ENCODE results near the gene KHNYN. TPM values are rescaled to one million over a fixed set of nuclear protein-coding genes. Genes with fewer than 3 reads are reported as not detected.

Gene KHNYN
- total and polyA plus RNA-seq, 2 experiments from 2014 or later = 2.7 to 28.1 TPM

GRCh38 chr14:24440606-24441399, 11.0 kb downstream of the KHNYN start:
- Histone ChIP-seq H3K27me3 (ENCODE audit: insufficient read depth) (no peaks in the 10 kb centered on the region), H3K27ac (ENCODE audit: low read depth) (no peak overlapping the region; the same call in 1 of the 2 replicates)

More at GRCh38 chr14:24440606-24441399, 11.0 kb downstream of the KHNYN start:
- peak overlapping the region; percentile 88 for H3K4me3 Mint-ChIP-seq
- no peak for DNase-seq (ENCODE audit: low spot score)
- H3K4me3 ChIP-seq = no peak overlapping the region
- H3K27me3 Mint-ChIP-seq (ENCODE audit: insufficient read depth, low read depth, poor library complexity) = peaks cover 10% of the 10 kb centered on the region
- peaks cover 13% of the 10 kb centered on the region for H3K79me2 ChIP-seq (replicated peaks; ENCODE audit: insufficient read depth)
- H4K20me1 ChIP-seq (replicated peaks; ENCODE audit: insufficient read depth) = no peaks in the 10 kb centered on the region; the same call in 1 of the 2 replicates
- H3K27ac Mint-ChIP-seq = no peak overlapping the region
- ATAC-seq = no peak
- no peak for TF ChIP-seq CREB1 (CRISPR knock-in tag; IDR thresholded peaks at IDR 0.05; ENCODE audit: low read depth)
- no peak for TF ChIP-seq ZNF114 (CRISPR knock-in tag; IDR thresholded peaks at IDR 0.05)
- no peak for TF ChIP-seq EZH2 (IDR thresholded peaks at IDR 0.05; ENCODE audit: low read depth, unreplicated experiment)
- TF ChIP-seq EZH2phosphoT487 (IDR thresholded peaks at IDR 0.05; ENCODE audit: unreplicated experiment) = no peak
- TF ChIP-seq REST (IDR thresholded peaks at IDR 0.05; ENCODE audit: unreplicated experiment) = no peak
- TF ChIP-seq JUNB (IDR thresholded peaks at IDR 0.05; ENCODE audit: unreplicated experiment) = no peak
- no peak for TF ChIP-seq STAT1 (IDR thresholded peaks at IDR 0.05; ENCODE audit: unreplicated experiment)
- TF ChIP-seq ETS1 (IDR thresholded peaks at IDR 0.05) = no peak
- TF ChIP-seq CTCF (conservative IDR thresholded peaks at IDR 0.05; ENCODE audit: low read depth in 2 of 2) = no peak
- no peak for TF ChIP-seq NANOG (IDR thresholded peaks at IDR 0.05; ENCODE audit: borderline replicate concordance)
- no peak for TF ChIP-seq POLR2AphosphoS5 (IDR thresholded peaks at IDR 0.05; ENCODE audit: low read depth)
- TF ChIP-seq ZNF462 (CRISPR knock-in tag; IDR thresholded peaks at IDR 0.05) = no peak
- no peak for TF ChIP-seq ZNF331 (CRISPR knock-in tag; IDR thresholded peaks at IDR 0.05; ENCODE audit: low read depth)
- peaks cover 9% of the 10 kb centered on the region; the same call in 2 of the 3 replicates for H3K4me1 Mint-ChIP-seq
- H3K36me3 Mint-ChIP-seq (ENCODE audit: low read depth) = peaks cover 43% of the 10 kb centered on the region
- H2AFZ ChIP-seq = no peak overlapping the region
- H3K4me1 ChIP-seq (ENCODE audit: insufficient read depth) = peaks cover 13% of the 10 kb centered on the region
- no peaks in the 10 kb centered on the region for H3K9me3 Mint-ChIP-seq
- no peaks in the 10 kb centered on the region for H3K9me2 ChIP-seq (ENCODE audit: insufficient read depth)
- peak overlapping the region; percentile 84; the same call in 1 of the 2 replicates for H3K4me2 ChIP-seq
- H3K36me3 ChIP-seq (ENCODE audit: insufficient read depth) = peaks cover 7% of the 10 kb centered on the region; the same call in 1 of the 2 replicates
- H3F3A ChIP-seq (replicated peaks; ENCODE audit: low read depth) = peaks cover 7% of the 10 kb centered on the region; the same call in 1 of the 2 replicates
